ENCODE results near the gene PDLIM3.

PDLIM3 gene

DNA sequence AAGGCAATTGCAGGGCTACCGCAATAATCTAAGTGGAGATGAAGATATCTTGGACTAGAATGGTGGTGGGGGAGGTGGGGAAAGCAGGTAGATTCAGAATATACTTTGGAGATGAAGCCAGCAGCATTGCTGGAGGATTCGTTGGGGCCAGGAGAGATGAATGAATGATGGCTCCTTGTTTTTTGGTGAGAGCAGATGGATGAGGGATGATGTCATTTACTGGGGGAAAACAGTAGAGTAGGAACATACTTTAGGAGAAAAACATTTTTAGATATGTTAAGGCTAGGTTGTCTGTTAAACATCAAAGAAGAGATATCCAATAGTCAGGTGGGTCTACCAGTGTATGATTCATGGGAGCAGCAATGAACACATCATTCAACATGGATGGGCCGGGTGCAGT lies 69.6 kb downstream of the PDLIM3 start:
- DNase-seq (ENCODE audit: low read depth), result no peak
- TF ChIP-seq, protein P1, sequence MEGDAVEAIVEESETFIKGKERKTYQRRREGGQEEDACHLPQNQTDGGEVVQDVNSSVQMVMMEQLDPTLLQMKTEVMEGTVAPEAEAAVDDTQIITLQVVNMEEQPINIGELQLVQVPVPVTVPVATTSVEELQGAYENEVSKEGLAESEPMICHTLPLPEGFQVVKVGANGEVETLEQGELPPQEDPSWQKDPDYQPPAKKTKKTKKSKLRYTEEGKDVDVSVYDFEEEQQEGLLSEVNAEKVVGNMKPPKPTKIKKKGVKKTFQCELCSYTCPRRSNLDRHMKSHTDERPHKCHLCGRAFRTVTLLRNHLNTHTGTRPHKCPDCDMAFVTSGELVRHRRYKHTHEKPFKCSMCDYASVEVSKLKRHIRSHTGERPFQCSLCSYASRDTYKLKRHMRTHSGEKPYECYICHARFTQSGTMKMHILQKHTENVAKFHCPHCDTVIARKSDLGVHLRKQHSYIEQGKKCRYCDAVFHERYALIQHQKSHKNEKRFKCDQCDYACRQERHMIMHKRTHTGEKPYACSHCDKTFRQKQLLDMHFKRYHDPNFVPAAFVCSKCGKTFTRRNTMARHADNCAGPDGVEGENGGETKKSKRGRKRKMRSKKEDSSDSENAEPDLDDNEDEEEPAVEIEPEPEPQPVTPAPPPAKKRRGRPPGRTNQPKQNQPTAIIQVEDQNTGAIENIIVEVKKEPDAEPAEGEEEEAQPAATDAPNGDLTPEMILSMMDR (conservative IDR thresholded peaks at IDR 0.05; ENCODE audit: low read depth, low read length), result no peak
- H3K4me3 ChIP-seq (ENCODE audit: low read depth, low read length), result no peak overlapping the region

DNA sequence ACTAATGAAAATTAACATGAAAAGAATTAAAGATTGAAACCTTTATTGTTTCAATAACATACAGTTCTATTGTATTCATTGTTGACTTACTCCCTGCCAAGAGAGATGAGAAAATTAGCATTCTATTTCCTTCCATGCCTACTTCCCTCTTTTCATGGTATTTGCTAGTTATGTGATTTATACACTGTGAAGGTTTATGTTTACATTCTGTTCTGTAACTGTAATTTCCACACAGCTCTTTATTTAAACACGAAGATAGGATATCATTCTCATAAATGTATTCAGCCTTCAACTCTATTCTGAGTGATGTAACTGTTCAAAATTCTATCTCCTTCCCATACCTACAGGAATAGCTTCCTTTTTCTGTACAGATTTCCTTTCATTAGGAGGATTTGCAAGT lies 70.4 kb downstream of the PDLIM3 start:
- no peak for DNase-seq (ENCODE audit: low read depth)
- H3K4me3 ChIP-seq (ENCODE audit: low read depth, low read length), result no peak overlapping the region
- TF ChIP-seq, protein P1 (conservative IDR thresholded peaks at IDR 0.05; ENCODE audit: low read depth, low read length), result no peak

DNA sequence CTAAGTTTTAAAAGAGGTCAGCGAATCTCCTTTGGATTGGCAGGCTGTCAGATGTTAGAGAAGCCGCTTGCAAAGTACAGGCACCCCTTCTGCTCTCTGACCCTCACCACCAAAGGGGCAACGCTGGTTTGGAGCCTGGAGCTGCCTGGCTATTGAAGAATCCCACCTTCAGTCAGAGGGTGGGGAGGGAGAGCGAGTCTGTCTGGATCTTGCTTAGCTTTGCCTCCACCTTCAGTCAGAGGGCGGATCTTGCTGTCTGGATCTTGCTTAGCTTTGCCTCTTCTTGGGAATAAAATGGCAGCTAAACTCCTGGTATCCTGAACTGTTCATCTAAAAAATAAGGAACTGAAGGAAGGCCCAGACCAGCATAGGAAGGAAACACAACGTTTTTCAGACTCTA lies 71.1 kb downstream of the PDLIM3 start:
- DNase-seq (ENCODE audit: low read depth), result no peak
- TF ChIP-seq, protein P1 (conservative IDR thresholded peaks at IDR 0.05; ENCODE audit: low read depth, low read length), result no peak
- no peak overlapping the region for H3K4me3 ChIP-seq (ENCODE audit: low read depth, low read length)

DNA sequence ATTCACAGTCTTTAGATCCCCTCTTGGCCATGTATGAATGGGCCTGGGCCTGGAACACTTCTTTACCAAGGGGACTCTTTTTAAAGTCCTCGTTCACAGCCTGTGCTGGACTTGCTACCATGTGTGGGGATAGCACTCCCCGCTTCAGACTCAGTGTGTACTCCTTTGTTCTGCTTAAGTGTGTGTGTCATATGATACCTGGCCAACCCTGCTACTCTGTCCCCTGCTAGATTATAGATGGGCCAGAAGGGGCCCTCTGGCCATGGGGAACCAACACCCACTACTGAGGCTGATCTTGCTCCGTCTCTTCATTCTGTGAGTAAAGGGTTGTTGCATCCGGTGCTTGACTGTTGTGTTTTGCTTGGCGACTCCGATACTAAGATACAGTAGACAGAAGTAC lies 71.8 kb downstream of the PDLIM3 start:
- no peak overlapping the region for H3K4me3 ChIP-seq (ENCODE audit: low read depth, low read length)
- TF ChIP-seq, protein P1 (conservative IDR thresholded peaks at IDR 0.05; ENCODE audit: low read depth, low read length), result no peak
- no peak for DNase-seq (ENCODE audit: low read depth)

DNA sequence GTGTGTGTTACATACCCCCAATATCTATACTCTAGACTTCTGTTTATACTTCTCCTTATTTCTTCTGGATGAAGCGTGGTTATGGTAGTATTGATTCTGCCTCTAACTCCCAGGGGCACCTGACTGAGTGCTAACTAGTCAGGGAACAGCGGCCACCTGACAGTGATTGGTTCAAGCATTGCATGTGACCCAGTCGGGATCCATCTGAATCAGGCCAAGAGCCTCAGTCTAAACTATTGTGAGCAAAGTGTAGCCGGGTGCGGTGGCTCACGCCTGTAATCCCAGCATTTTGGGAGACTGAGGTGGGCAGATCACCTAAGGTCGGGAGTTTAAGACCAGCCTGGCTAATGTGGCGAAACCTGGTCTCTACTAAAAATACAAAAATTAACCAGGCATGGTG lies 73.7 kb downstream of the PDLIM3 start:
- no peak for DNase-seq (ENCODE audit: low read depth)
- TF ChIP-seq, protein P1 (conservative IDR thresholded peaks at IDR 0.05; ENCODE audit: low read depth, low read length), result no peak

DNA sequence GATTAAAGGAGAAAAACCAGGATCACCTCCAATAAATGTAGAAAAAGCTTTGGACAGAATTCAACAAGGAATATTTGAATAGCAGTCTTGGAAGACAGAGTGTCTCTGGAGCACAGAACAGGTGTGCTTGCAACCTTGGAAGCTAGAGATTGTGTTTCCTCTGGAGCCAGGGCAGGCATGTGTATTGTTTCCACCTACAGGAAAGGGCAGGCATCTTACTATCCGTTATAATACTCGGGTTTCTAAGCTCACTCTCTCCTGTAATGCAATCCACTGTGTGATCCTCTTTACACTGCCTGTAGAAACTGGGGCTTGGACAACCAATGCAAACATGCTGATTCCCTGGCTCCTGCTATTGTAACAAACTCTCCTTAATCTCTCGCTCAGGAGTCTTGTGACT lies 78.2 kb downstream of the PDLIM3 start:
- TF ChIP-seq, protein P1 (conservative IDR thresholded peaks at IDR 0.05; ENCODE audit: low read depth, low read length), result peak; percentile 4
- DNase-seq (ENCODE audit: low read depth), result no peak
- no peak overlapping the region for H3K4me3 ChIP-seq (ENCODE audit: low read depth, low read length)

More for the DNA sequence above, 73.7 kb downstream of the PDLIM3 start:
- no peak overlapping the region for H3K4me3 ChIP-seq (ENCODE audit: low read depth, low read length)

DNA sequence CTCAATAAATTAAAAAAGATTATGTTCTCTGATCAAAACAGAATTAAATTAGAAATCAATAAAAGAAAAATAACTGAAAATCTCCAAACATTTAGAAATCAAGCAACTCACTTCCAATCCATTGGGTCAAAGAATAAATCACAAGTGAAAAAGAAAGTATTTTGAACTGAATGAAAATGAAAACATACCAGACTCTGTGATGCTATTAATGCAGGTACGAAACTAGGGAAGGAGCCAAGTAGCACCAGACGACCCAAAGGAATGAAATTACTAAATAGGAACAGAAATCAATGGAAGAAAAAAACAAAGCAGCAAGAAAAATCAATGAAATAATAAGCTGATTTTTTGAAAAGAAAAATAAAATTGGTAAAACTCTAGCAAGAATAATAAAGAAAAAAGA lies 79.2 kb downstream of the PDLIM3 start:
- no peak overlapping the region for H3K4me3 ChIP-seq (ENCODE audit: low read depth, low read length)
- TF ChIP-seq, protein P1 (conservative IDR thresholded peaks at IDR 0.05; ENCODE audit: low read depth, low read length), result no peak
- DNase-seq (ENCODE audit: low read depth), result no peak
